ENCODE results near the gene ST6GALNAC3.

The ST6GALNAC3 gene

GRCh38 chr1:76247261-76247852 lies 172.8 kb downstream of the ST6GALNAC3 start:
- DNase-seq (ENCODE audit: low read depth), result no peak

DNA sequence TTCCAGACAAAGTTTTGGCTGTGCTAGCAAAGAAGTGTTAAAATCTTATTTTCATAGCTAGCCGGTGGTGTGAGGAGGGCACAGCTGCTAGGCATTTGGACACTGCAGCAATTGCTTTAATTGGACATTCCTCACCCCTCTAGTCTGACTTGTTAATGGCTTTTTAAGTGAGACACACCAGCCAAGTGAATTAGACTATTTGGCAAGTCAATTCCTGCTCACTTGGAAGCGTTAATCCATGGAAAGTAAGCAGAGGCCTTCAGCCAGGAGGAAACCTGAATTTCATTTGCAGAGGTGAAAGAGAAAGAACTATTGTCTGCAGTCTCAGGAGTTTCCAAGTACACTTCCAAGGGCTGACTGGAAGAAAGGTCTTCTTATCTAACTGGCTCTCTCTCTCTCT lies 175.7 kb downstream of the ST6GALNAC3 start:
- no peak for DNase-seq (ENCODE audit: low read depth)

- DNase-seq (ENCODE audit: low read depth), result no peak
These were observed 177.9 kb downstream of the ST6GALNAC3 start for GRCh38 chr1:76252431-76252830.

DNA sequence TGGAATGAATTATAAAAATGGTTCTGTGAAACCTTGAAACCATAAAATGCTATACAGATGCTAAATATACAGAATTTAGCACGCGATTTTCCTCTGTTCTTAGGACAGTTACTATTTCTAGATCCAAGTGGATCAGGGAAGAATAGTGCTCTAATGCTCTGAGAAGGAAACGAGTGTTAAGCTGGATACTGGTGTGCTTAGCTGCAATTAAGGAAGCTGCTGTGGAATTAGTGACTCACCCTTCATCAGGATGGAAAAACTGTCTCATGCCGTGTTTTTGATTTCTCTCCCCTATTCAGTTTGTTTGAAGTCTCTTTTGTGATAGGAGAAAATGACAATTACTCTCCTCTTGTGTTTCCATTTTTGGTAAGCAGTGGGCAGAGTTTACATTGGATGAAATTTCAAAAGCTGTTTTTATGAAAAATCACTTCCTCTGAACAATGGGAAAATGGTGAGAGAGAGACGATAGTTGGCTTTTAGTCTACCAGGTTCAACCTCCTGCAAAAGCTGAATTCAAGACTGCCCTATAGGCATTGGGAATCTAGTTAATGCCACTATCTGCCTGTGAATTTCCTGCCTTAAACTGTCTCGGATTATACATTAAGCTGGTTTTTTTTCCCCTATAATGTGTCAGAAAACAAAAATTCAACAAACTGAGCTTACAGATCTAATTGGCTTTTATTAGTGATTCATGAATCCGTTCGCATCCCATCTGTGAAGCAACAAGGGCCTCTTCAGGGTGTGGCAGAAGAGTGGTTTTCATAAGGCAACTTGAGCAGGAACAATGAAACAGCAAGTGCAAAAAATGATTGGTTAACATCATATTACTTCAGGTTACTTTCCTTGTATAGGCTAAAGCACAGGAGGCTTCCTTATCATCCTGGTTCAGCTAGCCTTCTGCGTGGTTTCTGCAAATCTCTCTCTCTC lies 179.8 kb downstream of the ST6GALNAC3 start:
- no peak for DNase-seq (ENCODE audit: low read depth)

DNA sequence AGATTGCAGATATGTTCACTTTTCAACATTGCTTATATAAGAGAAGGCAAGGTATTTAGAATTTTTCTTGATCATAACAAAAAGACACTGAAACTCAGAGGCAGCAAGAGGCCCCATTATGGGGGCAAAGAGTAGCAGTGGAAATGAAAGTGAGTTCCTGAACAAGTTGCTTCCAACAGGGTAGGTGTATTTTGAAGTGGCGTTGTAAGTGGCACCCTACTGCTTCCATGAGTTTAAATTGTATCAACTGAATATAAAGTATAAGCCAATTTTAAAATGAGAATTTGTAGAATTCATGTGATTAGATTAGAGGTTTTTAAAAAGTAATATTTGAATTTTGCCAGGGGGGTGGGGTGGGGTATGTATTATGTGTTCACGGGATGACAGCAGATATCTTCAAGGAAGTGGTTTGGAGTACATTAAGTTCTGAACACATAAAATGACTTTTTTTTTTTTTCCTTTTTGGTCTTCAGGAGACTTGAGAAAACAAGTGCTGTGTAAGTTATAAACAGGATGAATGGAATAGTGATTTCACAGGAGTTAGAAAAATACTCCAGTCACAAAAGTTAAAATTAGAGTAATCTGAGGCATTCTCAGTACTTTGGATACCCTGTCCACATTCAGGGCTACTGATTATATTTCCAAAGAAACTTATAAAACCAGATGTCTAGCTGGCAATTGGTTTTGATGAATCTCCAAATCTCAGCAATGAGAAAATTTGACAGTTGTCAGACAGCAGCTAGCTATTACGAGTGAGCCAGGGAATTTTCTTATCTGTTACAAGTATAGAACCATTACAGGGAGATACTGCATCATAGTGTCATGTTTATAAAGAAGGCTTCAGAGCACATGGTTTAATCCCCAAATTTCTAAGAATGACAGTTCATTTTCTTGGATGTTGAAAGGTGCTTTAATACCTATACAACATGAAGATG lies 182.0 kb downstream of the ST6GALNAC3 start:
- no peak for DNase-seq (ENCODE audit: low read depth)

GRCh38 chr1:76257823-76258222 lies 183.3 kb downstream of the ST6GALNAC3 start:
- DNase-seq (ENCODE audit: low read depth), result no peak

DNA sequence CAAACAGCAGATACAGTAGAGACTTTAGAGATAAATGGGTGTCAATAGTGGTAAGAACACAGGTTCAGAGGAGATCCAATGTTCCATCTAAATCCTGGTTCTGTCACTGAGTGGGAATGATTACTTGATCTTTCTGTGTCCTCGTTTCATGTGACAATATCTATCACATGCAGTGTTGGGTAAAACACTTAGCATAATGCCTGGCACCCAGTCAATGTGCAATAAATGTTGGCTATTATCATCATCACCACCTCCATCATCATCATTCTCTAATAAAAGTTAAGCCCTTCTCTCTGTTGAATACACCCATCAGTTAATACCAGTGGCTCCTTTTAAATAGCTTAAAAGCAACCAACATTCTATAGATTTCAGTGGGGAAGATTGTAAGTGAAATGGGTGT lies 184.7 kb downstream of the ST6GALNAC3 start:
- no peak for DNase-seq (ENCODE audit: low read depth)

DNA sequence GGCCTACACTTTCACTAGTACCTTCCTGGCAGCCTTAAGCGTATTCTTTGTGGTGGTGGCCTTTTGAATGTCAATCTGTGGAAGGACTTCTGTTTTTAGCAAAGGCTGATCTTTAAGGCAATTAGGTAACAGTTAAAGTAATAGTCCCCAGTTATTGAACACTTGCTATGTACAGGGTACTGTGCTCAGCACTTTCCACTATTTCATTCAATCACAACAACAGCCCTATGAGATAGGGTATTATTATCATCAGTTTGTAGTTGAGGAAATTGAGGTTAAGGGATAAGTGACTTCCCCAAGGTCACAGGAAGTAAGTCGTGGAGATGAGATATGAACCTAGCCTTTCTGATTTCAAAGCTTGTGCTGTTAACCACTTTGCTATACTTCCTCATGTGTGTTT lies 185.7 kb downstream of the ST6GALNAC3 start:
- no peak for DNase-seq (ENCODE audit: low read depth)

- DNase-seq (ENCODE audit: low read depth), result no peak
These were observed 188.1 kb downstream of the ST6GALNAC3 start for GRCh38 chr1:76262601-76263000.

GRCh38 chr1:76264642-76265041 lies 190.1 kb downstream of the ST6GALNAC3 start:
- no peak for DNase-seq (ENCODE audit: low read depth)

DNA sequence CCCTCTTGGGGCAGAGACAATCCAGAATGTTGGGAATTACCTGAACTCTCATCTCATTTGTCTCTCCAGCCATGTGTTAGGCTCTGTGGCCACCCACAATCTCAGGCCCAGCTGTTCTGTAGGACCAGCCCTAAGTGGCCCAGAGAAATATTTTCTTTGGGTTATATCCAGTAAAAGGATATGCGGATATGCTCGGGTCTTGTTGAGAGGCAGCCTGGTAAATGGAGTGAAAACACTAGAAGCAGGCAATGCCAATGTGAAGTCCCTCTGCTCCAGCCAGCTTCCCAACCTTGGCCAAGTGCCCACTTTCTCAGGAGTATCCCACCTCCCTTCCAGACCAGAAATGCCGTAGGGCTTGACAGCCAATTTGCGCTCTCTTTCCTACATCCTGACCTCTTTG lies 192.2 kb downstream of the ST6GALNAC3 start:
- DNase-seq (ENCODE audit: low read depth), result no peak

- DNase-seq (ENCODE audit: low read depth), result no peak
These were observed 193.1 kb downstream of the ST6GALNAC3 start for GRCh38 chr1:76267631-76268030.

GRCh38 chr1:76268341-76268740 lies 193.8 kb downstream of the ST6GALNAC3 start:
- no peak for DNase-seq (ENCODE audit: low read depth)

DNA sequence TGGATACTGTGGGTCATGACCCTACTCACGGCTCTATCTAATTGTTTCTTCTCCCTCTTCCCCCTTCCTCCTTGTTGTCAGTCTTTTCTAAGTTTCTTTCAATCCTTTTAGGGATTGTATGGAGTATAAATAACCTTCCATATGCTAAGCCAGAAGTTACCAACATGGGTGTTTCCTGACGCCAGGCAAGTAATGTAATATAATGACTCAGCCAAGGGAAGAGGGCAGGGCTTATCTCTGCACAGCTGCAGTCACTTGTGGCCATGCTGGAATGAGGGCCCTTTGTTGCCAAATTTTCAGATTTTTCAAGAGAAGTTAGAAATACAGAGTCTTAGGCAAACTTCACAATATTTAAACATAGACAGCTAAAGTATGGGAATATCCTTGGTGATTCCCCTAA lies 194.6 kb downstream of the ST6GALNAC3 start:
- DNase-seq (ENCODE audit: low read depth), result no peak

DNA sequence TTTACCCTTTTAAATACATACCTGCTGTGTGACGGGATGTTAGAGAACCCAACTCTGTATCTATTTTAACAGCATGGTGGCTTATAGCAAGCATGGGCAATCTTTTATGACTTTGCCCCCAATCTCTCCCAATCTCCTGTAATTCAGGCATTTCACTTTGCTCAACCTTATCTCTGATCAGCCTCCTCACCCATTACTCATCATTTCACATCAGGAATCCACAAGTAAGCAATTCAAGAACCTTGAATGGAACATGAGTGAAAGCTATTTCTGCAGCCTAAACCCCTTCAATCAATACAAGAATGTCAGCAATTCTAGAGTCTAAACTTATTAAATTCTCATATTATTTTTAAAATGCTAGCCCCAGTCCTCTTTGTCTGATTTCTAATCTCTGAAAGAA lies 199.8 kb downstream of the ST6GALNAC3 start:
- DNase-seq (ENCODE audit: low read depth), result no peak

DNA sequence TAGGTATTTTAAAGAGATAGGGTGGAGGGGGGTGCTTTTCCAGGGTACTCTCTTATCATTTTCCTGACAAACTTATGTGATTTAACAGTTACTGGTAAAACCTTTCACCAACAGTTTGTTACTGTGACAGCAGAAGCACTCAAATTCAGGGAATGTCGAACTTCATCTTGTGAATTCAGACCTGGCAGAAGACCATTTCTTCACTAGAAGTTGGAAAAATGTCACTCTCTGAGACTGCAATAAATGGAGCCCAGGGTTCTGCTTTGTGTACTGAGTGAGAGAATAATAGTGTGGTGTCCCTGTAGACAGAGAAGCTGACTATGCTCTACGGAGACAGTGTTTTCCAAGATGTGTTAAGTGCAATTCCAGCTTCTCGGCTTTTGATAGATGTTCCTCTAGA lies 200.2 kb downstream of the ST6GALNAC3 start:
- no peak for DNase-seq (ENCODE audit: low read depth)

- no peak for DNase-seq (ENCODE audit: low read depth)
These were observed 204.2 kb downstream of the ST6GALNAC3 start for GRCh38 chr1:76278711-76279100.

GRCh38 chr1:76279101-76279748 lies 204.7 kb downstream of the ST6GALNAC3 start:
- no peak for DNase-seq (ENCODE audit: low read depth)

DNA sequence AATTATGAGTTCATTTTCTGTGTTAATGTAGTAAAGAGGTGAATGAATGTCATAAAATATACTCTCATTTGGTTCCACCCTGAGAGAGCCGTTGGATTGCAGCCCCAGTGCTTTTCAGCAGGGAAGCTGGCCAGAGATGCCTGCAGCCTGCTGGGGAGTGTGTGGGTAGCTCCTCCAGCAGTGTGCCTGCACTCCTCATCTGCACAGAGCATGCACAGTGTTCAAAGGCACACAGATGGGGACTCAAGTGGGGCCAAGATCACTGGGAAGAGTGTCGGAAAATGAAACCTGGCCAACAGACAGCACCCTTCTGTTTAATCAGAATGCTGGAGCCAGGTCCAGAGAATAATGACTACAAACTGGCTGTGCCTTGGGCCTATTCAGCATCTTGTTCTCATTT lies 206.8 kb downstream of the ST6GALNAC3 start:
- no peak for DNase-seq (ENCODE audit: low read depth)

- no peak for DNase-seq (ENCODE audit: low read depth)
These were observed 210.3 kb downstream of the ST6GALNAC3 start for GRCh38 chr1:76284842-76285241.

- no peak for DNase-seq (ENCODE audit: low read depth)
These were observed 211.1 kb downstream of the ST6GALNAC3 start for GRCh38 chr1:76285578-76286135.

GRCh38 chr1:76287917-76288316 lies 213.4 kb downstream of the ST6GALNAC3 start:
- no peak for DNase-seq (ENCODE audit: low read depth)

Measured in activated gamma-delta T cell treated with anti-CD3 and anti-CD28 coated beads, Interleukin-2, amount 50 U/mL, for 16 hours (primary cell).